ENCODE results near the gene SLC38A3. TPM values are rescaled to one million over a fixed set of nuclear protein-coding genes. Genes with fewer than 3 reads are reported as not detected.

The SLC38A3 gene
- total RNA-seq, 1 experiment from 2014 or later: 2.9 TPM

DNA sequence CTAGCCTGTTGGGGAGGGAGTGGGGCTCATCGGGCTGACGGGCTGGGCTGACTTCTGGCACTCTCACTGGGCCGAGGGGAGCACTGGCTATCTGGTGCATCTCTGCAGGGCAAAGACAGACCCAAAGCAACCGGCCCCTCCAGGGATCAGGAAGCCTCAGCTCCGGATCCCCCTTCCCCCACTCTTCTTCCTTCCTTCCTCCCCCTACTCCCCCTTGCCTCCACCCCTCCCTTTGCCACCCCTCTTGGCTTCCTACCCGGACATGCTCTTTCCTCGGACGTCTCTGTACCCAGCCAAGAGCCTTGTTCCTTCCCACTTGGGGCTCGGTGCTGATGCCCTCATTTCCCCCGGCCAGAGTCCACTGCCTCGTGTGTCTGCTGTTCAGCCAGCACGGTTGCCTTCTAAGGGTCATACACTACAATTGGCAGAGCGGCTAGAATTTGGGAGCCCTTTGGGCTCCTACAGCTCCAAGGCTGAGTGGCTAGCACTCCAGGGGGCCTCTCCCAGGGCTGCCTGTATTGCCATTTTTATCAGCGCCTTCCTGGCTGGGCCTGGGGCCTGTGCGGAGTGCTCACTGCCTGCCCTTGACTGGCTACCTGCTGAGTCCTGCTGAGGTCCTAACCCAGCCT lies 39.0 kb upstream of the SLC38A3 start:
- Histone ChIP-seq H3K4me3 (no peak overlapping the region), H3K27ac (no peak overlapping the region), H3K4me1 (peaks cover 22% of the 10 kb centered on the region), H3K27me3 (no peaks in the 10 kb centered on the region), H3K9me3 (replicated peaks) (no peaks in the 10 kb centered on the region), H3K36me3 (no peaks in the 10 kb centered on the region)
- no peak for DNase-seq

DNA sequence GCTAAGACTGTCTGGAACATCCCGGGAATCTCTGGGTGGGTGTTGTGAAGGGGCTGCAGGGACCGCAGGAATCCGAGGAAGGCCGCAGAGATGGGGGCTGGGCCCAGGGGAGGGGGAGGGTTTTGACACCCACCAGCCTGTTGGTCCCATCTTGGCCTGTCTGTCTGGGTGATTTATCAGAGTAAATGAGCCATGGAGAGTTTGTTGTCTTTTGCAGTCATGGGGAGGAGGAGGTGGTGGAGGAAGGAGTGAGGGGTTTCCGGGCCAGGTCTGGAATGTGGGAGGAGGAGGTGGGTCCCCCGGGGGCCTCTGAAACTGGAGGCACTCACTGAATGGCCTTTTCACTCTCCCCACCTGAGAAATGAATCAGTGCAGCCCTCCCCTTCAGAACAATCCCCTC lies 38.5 kb upstream of the SLC38A3 start:
- no peak overlapping the region for H3K27ac ChIP-seq
- H3K36me3 ChIP-seq: no peaks in the 10 kb centered on the region
- no peak for DNase-seq
- H3K9me3 ChIP-seq (replicated peaks): no peaks in the 10 kb centered on the region
- H3K4me1 ChIP-seq: peaks cover 28% of the 10 kb centered on the region
- H3K27me3 ChIP-seq: no peaks in the 10 kb centered on the region
- no peak overlapping the region for H3K4me3 ChIP-seq

DNA sequence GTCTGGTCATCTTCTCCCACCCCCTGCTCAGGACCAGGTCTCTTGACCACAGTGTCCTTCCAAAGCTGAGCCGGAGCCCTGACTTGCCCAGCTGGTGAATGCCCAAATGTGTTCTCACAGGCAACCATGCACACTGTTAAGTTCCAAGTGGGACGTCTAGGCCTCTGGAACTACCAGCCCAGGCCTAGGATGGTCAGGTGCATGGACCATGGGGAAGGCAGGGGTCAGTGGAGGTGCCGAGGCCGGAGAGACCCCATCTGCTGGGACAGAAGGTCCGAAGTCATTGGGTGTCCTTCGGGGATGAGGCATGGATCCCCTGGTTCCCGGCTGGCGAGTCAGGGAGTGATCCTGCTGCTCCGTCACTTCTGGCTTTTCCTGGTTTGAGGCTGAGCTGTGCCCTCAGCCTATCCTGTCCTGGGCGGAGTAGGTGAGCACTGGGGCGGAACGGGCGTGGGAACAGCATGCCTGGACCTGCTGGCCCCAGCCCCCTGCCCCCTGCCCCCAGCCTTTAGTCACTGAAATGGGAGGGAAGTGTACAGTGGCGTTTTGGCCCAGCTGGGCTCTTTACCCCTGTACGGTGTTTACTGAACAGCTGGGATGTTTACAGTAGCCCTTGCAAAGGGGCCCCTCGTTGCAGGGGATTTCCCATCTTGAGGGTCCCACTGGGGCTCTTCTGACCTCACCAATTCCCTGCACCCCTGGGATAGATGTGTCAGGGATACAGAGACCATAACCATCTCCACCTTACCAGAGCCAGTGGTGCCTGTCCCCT lies 37.8 kb upstream of the SLC38A3 start:
- no peak overlapping the region for H3K4me3 ChIP-seq
- H3K27me3 ChIP-seq: no peaks in the 10 kb centered on the region
- no peak for DNase-seq
- H3K4me1 ChIP-seq: peaks cover 34% of the 10 kb centered on the region
- no peak overlapping the region for H3K27ac ChIP-seq
- H3K9me3 ChIP-seq (replicated peaks): no peaks in the 10 kb centered on the region
- no peaks in the 10 kb centered on the region for H3K36me3 ChIP-seq

DNA sequence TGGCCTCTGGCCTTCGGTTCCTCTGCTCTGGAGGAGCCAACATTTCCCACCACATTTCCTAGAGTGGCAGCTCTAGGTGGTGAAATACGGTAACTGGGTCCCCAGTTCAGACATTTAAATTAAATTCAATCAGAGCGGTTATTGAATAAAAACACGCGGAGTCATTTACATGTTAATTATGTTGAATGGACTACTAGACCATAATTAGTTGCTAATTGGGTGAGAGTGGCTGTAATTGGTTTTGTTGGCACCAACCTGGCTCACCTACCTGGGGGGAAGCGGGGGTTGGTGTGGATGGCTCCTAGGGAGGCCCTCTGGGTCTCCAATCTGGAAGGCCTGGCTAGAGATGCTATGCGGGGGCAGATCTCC lies 37.2 kb upstream of the SLC38A3 start:
- Histone ChIP-seq H3K27ac (no peak overlapping the region), H3K36me3 (no peaks in the 10 kb centered on the region), H3K9me3 (replicated peaks) (no peaks in the 10 kb centered on the region), H3K4me3 (no peak overlapping the region), H3K27me3 (no peaks in the 10 kb centered on the region), H3K4me1 (peaks cover 39% of the 10 kb centered on the region)
- no peak for DNase-seq

GRCh38 chr3:50168388-50168787 lies 36.7 kb upstream of the SLC38A3 start:
- Histone ChIP-seq H3K36me3 (no peaks in the 10 kb centered on the region), H3K4me3 (no peak overlapping the region), H3K27ac (no peak overlapping the region), H3K9me3 (replicated peaks) (no peaks in the 10 kb centered on the region), H3K4me1 (peaks cover 39% of the 10 kb centered on the region), H3K27me3 (no peaks in the 10 kb centered on the region)
- DNase-seq: no peak

GRCh38 chr3:50168791-50169190 lies 36.3 kb upstream of the SLC38A3 start:
- Histone ChIP-seq H3K36me3 (no peaks in the 10 kb centered on the region), H3K4me1 (peaks cover 39% of the 10 kb centered on the region), H3K9me3 (replicated peaks) (no peaks in the 10 kb centered on the region), H3K4me3 (no peak overlapping the region), H3K27me3 (no peaks in the 10 kb centered on the region), H3K27ac (no peak overlapping the region)
- no peak for DNase-seq

GRCh38 chr3:50169232-50169832 lies 35.7 kb upstream of the SLC38A3 start:
- H3K27me3 ChIP-seq: no peaks in the 10 kb centered on the region
- H3K4me3 ChIP-seq: no peak overlapping the region
- H3K9me3 ChIP-seq (replicated peaks): no peaks in the 10 kb centered on the region
- no peaks in the 10 kb centered on the region for H3K36me3 ChIP-seq
- peaks cover 39% of the 10 kb centered on the region for H3K4me1 ChIP-seq
- no peak for DNase-seq
- no peak overlapping the region for H3K27ac ChIP-seq

- Histone ChIP-seq H3K36me3 (no peaks in the 10 kb centered on the region), H3K27ac (no peak overlapping the region), H3K4me1 (peaks cover 39% of the 10 kb centered on the region), H3K9me3 (replicated peaks) (no peaks in the 10 kb centered on the region), H3K27me3 (no peaks in the 10 kb centered on the region), H3K4me3 (no peak overlapping the region)
- DNase-seq: no peak
Measured at GRCh38 chr3:50169858-50170257, 35.2 kb upstream of the SLC38A3 start.

DNA sequence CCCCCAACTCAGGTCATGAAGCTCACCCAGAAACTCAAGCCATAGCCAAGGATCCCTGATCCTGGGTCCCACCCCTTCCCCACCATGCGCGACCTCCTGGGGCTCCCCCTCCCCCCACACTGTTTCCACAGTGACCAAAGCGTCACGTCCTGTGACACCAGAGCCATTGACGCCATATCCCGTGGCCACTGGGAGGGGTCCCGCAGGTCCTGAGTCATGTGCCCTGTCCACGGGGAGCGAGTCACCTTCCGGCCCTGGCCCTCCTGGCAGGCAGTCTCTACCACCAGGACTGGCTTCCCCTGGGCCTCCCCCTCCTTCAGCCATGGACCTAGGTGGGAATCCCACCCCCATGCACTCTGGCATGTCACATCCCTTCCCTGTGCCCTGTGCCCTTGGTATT lies 34.4 kb upstream of the SLC38A3 start:
- Histone ChIP-seq H3K36me3 (no peaks in the 10 kb centered on the region), H3K4me1 (peaks cover 39% of the 10 kb centered on the region), H3K27ac (no peak overlapping the region), H3K27me3 (no peaks in the 10 kb centered on the region), H3K9me3 (replicated peaks) (no peaks in the 10 kb centered on the region), H3K4me3 (no peak overlapping the region)
- DNase-seq: no peak

DNA sequence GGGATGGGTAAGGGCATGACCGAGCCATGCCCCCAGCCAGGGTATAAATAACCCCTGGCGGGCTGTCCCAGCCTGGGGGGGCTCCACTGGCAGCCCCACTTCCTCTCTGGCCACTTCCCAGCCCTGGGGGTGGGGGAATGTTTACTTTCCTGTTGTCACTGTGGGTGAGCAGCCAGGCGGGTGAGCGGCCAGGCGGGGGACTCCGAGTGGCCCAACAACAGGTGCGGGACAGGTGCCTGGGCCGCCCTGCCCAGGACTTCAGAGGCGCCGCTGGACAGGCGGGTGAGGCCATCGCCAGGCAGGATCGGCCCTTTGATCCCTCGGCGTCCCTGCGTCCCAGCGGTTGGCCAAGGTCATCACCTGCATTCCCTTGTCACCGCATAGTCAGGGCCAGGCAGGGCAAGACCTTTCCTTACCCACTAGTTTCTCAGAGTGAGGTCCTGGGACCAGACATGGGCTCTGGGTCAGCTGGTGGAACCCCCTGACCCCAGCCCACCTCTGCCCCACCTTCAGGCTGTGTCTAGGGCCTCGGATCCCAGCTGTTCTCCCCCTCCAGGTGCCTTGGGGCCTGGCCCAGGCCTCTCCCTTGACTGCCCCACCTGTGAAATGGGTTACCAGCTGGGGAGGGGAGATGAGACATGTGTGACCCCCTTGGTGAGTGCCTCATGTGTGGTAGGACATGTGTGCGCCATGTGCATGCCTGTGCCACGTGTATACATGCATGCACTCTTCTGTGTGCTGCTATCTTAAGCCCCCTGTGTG lies 33.4 kb upstream of the SLC38A3 start:
- H3K27ac ChIP-seq: no peak overlapping the region
- H3K4me3 ChIP-seq: no peak overlapping the region
- H3K27me3 ChIP-seq: no peaks in the 10 kb centered on the region
- peak; percentile 64 to 72 for DNase-seq
- peaks cover 39% of the 10 kb centered on the region for H3K4me1 ChIP-seq
- no peaks in the 10 kb centered on the region for H3K9me3 ChIP-seq (replicated peaks)
- no peaks in the 10 kb centered on the region for H3K36me3 ChIP-seq

DNA sequence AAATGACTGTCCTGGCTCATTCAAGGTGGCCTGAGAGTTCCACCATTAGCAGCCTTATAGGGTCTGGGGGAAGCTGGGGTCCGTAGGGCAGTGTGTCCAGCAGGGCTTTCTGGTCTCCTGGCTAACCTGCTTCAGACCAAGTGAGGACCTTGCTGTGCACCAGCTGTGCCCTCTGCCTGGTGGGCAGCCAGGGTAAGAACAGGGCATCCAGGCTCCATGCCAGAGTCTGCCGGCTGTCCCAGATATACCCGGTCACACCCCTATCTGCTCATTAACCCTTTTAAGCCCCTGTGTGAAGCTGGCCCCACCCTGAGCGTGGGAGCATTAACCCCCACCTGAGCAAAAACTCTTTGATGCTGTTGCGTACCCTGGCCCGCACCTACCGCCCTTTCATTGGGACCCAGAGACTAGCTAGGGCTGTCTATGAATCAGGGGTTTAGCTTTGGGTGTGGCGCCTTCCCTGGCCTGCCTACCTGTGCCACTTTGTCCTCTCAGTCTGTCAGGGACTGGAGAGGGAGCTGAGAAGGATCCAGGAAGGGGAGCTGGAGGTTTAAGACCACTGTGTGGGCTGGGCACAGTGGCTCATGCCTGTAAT lies 32.3 kb upstream of the SLC38A3 start:
- Histone ChIP-seq H3K36me3 (no peaks in the 10 kb centered on the region), H3K4me1 (peaks cover 46% of the 10 kb centered on the region), H3K9me3 (replicated peaks) (no peaks in the 10 kb centered on the region), H3K27ac (no peak overlapping the region), H3K27me3 (no peaks in the 10 kb centered on the region), H3K4me3 (no peak overlapping the region)
- DNase-seq: no peak

- H3K4me3 ChIP-seq: no peak overlapping the region
- no peaks in the 10 kb centered on the region for H3K36me3 ChIP-seq
- no peak overlapping the region for H3K27ac ChIP-seq
- DNase-seq: no peak
- H3K9me3 ChIP-seq (replicated peaks): no peaks in the 10 kb centered on the region
- H3K27me3 ChIP-seq: no peaks in the 10 kb centered on the region
- H3K4me1 ChIP-seq: peaks cover 36% of the 10 kb centered on the region
Measured at GRCh38 chr3:50173685-50174516, 31.2 kb upstream of the SLC38A3 start.

GRCh38 chr3:50174517-50174895 lies 30.6 kb upstream of the SLC38A3 start:
- no peaks in the 10 kb centered on the region for H3K36me3 ChIP-seq
- peaks cover 36% of the 10 kb centered on the region for H3K4me1 ChIP-seq
- H3K27me3 ChIP-seq: no peaks in the 10 kb centered on the region
- no peak overlapping the region for H3K4me3 ChIP-seq
- H3K27ac ChIP-seq: no peak overlapping the region
- no peaks in the 10 kb centered on the region for H3K9me3 ChIP-seq (replicated peaks)
- no peak for DNase-seq

- DNase-seq: no peak
- no peak overlapping the region for H3K27ac ChIP-seq
- no peaks in the 10 kb centered on the region for H3K9me3 ChIP-seq (replicated peaks)
- H3K4me3 ChIP-seq: no peak overlapping the region
- no peaks in the 10 kb centered on the region for H3K27me3 ChIP-seq
- peaks cover 41% of the 10 kb centered on the region for H3K4me1 ChIP-seq
- no peaks in the 10 kb centered on the region for H3K36me3 ChIP-seq
Measured at GRCh38 chr3:50174947-50175524, 30.0 kb upstream of the SLC38A3 start.

Data from SJCRH30 (cell line).